ENCODE data around the gene COMMD9. TPM values are rescaled to one million over a fixed set of nuclear protein-coding genes. Genes with fewer than 3 reads are reported as not detected.

Gene COMMD9
- 10 to 100 TPM; 34.8 to 36.8 TPM for total RNA-seq

DNA sequence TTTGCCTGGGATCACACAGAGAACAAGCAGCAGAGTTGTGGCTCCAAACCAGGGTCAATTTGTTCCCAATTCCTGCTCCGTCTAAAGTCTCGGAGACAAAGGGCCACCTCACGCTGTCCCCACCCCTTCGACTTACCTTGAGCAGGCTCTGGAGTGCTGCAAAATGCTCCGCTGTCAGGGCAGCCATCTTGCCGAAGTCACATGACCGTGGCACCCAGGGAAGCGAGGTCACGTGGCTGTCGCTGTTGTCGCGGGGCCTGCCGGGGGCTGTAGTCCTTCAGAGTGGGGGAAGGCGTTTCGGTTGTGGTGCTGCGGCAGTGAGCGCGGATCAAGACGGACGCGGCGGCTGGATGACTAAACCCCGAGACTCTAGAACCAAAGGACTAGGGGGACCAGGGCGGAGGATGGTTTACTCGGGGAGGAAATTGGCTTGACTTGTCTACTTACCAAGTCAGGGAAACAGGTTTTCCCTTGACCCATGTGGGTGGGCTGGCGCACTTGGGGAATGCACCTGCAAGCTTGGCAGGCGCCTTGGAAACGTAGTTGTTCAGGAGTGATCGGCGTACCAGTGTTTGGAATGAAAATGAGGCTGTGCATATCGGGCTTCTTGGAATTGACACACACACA lies at the start of gene COMMD9:
Gene COMMD9 (minus strand): TSS at position 199 of the 627 bp plus-strand sequence. CDS start 12 bp downstream, at position 187.
- Mint-ChIP-seq H3K27ac (peak within 1 kb of the TSS; percentile 86), H3K4me3 (peak within 1 kb of the TSS; percentile 82), H3K36me3 (ENCODE audit: low read depth) (no peaks in the 10 kb centered on the region), H3K27me3 (no peaks in the 10 kb centered on the region), H3K9me3 (no peaks in the 10 kb centered on the region), H3K4me1 (ENCODE audit: low read depth) (peaks cover 29% of the 10 kb centered on the region)
- intact Hi-C loops (cut with micrococcal nuclease), result no loop called here
- TF ChIP-seq, protein P1, sequence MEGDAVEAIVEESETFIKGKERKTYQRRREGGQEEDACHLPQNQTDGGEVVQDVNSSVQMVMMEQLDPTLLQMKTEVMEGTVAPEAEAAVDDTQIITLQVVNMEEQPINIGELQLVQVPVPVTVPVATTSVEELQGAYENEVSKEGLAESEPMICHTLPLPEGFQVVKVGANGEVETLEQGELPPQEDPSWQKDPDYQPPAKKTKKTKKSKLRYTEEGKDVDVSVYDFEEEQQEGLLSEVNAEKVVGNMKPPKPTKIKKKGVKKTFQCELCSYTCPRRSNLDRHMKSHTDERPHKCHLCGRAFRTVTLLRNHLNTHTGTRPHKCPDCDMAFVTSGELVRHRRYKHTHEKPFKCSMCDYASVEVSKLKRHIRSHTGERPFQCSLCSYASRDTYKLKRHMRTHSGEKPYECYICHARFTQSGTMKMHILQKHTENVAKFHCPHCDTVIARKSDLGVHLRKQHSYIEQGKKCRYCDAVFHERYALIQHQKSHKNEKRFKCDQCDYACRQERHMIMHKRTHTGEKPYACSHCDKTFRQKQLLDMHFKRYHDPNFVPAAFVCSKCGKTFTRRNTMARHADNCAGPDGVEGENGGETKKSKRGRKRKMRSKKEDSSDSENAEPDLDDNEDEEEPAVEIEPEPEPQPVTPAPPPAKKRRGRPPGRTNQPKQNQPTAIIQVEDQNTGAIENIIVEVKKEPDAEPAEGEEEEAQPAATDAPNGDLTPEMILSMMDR (IDR thresholded peaks at IDR 0.05), result no peak
- ChIA-PET CTCF (interaction anchor here (0.8 to 12.5 kb wide), 10 partner anchors 21 to 212 kb away, joined by 3 to 177 read pairs (median 4); no protein-coding TSS in a partner anchor), POLR2A (interaction anchor here (1.0 to 1.7 kb wide), 5 partner anchors 11 to 219 kb away, joined by 3 to 6 read pairs (median 4); no protein-coding TSS in a partner anchor)
- ATAC-seq, result peak; percentile 99
- peak; percentile 98 for DNase-seq

DNA sequence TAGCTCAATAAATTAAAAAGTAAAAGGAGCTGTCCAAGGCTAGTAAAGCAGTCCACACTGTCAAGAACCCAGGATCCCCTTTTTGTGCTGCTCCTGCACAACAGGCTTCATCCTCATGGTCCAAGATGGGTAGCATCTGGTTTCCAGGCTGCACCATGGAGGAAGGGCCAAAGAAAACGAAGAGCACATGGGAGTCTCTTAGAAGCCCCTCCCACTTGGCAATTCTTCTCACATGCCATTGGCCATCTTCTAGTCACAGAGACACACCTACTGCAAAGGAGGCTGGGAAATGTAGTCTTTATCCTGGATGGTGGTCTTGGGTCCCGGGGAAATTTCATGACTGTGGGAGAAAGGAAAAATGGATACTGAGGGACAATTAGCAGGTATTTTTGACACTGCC lies 44.7 kb upstream of the COMMD9 start:
- no peak for ATAC-seq
- H3K27ac Mint-ChIP-seq, result no peak overlapping the region
- CTCF ChIA-PET, result interaction anchor here (1.6 kb wide), 1 partner anchor 18 kb away, joined by 4 read pairs; no protein-coding TSS in a partner anchor

DNA sequence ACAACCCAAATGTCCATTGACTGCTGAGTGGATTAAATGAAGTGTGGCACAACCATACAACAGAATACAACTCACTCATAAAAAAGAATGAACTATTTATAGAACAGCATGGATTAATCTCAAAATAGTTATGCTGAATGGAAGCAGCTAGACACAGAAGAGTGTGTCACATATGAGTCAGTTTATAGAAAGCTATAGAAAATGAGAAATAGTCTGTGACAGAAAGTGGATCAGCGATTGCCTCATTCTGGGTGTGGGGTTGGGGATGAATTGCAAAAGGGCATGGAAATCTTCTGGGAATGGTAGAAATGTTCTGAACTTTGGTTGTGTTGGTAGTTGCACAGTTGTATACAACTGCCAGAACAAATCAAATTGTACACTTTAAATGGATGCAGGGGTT lies 44.2 kb upstream of the COMMD9 start:
- H3K4me3 Mint-ChIP-seq, result no peak overlapping the region
- H3K27ac Mint-ChIP-seq, result no peak overlapping the region
- no peaks in the 10 kb centered on the region for H3K36me3 Mint-ChIP-seq (ENCODE audit: low read depth)
- H3K27me3 Mint-ChIP-seq, result peaks cover 7% of the 10 kb centered on the region
- CTCF ChIA-PET, result interaction anchor here (0.8 kb wide), 1 partner anchor 42 kb away, joined by 3 read pairs; no protein-coding TSS in a partner anchor
- TF ChIP-seq, protein P1 (IDR thresholded peaks at IDR 0.05), result no peak
- H3K4me1 Mint-ChIP-seq (ENCODE audit: low read depth), result peaks cover 3% of the 10 kb centered on the region
- intact Hi-C loops (cut with micrococcal nuclease), result no loop called here
- DNase-seq (no peak), ATAC-seq (no peak)
- POLR2A ChIA-PET, result no interaction called here
- no peaks in the 10 kb centered on the region for H3K9me3 Mint-ChIP-seq

More for the DNA sequence above, 44.7 kb upstream of the COMMD9 start:
- no peak overlapping the region for H3K4me3 Mint-ChIP-seq
- no peaks in the 10 kb centered on the region for H3K36me3 Mint-ChIP-seq (ENCODE audit: low read depth)
- DNase-seq, result no peak
- H3K9me3 Mint-ChIP-seq, result no peaks in the 10 kb centered on the region
- TF ChIP-seq, protein P1 (IDR thresholded peaks at IDR 0.05), result no peak
- H3K27me3 Mint-ChIP-seq, result peaks cover 7% of the 10 kb centered on the region
- POLR2A ChIA-PET, result interaction anchor here (1.4 kb wide), 1 partner anchor 9 kb away, joined by 3 read pairs; no protein-coding TSS in a partner anchor
- H3K4me1 Mint-ChIP-seq (ENCODE audit: low read depth), result peaks cover 3% of the 10 kb centered on the region
- intact Hi-C loops (cut with micrococcal nuclease), result no loop called here

DNA sequence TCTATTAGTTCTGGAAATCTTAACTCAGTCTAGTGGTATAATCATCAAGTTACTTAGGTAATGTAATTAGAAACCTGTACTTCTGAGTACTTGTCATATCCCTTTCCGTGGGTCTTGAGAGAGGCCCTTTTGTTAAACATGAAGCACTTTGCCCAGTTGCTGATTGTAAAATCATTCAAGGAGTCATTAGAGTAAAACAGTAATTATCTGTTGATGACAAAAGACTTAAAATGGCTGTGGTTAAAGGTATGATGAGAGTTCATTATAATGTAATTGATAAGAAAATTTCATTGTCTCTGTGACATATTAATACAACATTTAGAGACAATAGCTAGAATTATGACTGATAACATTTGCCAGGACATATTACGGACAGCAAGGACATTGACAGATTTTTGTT lies 41.2 kb upstream of the COMMD9 start:
- H3K4me3 Mint-ChIP-seq, result no peak overlapping the region
- H3K27me3 Mint-ChIP-seq, result peaks cover 8% of the 10 kb centered on the region

More for the DNA sequence above, 41.2 kb upstream of the COMMD9 start:
- Mint-ChIP-seq H3K4me1 (ENCODE audit: low read depth) (peaks cover 9% of the 10 kb centered on the region), H3K27ac (no peak overlapping the region), H3K9me3 (no peaks in the 10 kb centered on the region), H3K36me3 (ENCODE audit: low read depth) (no peaks in the 10 kb centered on the region)
- ATAC-seq (no peak), DNase-seq (no peak)
- CTCF ChIA-PET, result interaction anchor here (1.1 kb wide), 1 partner anchor 163 kb away, joined by 3 read pairs; no protein-coding TSS in a partner anchor
- TF ChIP-seq, protein P1 (IDR thresholded peaks at IDR 0.05), result no peak
- intact Hi-C loops (cut with micrococcal nuclease), result no loop called here
- POLR2A ChIA-PET, result no interaction called here
